Panc1 (cell line): ENCODE measurements around the gene GDI1. TPM values are rescaled to one million over a fixed set of nuclear protein-coding genes. Genes with fewer than 3 reads are reported as not detected.

ENCODE experiments used
- ATAC-seq: fragments of 200-7000 bp; cut with Tn5 transposase; 2 replicates; pipeline ENCODE4 v1.9.1; 2020; ENCODE audit warnings: mild to moderate bottlenecking, moderate library complexity
- BruUV-seq: library from RNA; stranded (reverse); fragments of 400-500 nt; replicated peaks from 2 replicates; lab custom pipeline; 2021; lab: Mats Ljungman, UMichigan
- CTCF ChIA-PET: fragments of 300-600 bp; sonication (Branson Sonifier 250); formaldehyde crosslinking; loops from one replicate; lab custom pipeline; 2022; ENCODE audit warnings: antibody characterized with exemption; lab: Charles Lee
- POLR2A ChIA-PET: fragments of 300-600 bp; sonication (Branson Sonifier 250); formaldehyde crosslinking; loops from one replicate; lab custom pipeline; 2022; ENCODE audit warnings: antibody characterized with exemption; lab: Charles Lee
- DNase-seq: peaks from one replicate; pipeline ENCODE4 v3.0.0-alpha.2; 2010; ENCODE audit warnings: low read depth, low spot score
- H3K27ac ChIP-seq: 2 replicates; pipeline ENCODE4 v1.5.1; 2011; ENCODE audit warnings: mild to moderate bottlenecking, low read length, inconsistent platforms
- H3K27me3 ChIP-seq: fragments of 200-500 bp; sonication (Bioruptor generic); 2 replicates; pipeline ENCODE4 v1.6.0; 2014; ENCODE audit warnings: low read length, inconsistent platforms; ENCODE audit not compliant: control insufficient read depth, insufficient read depth
- H3K36me3 ChIP-seq: fragments of 200-500 bp; sonication (Bioruptor generic); 2 replicates; pipeline ENCODE4 v1.5.1; 2014; ENCODE audit warnings: inconsistent platforms, mild to moderate bottlenecking, low read length, moderate library complexity; ENCODE audit not compliant: control insufficient read depth, insufficient read depth
- H3K4me1 ChIP-seq: 2 replicates; pipeline ENCODE4 v1.5.1; 2011; ENCODE audit warnings: inconsistent platforms, mild to moderate bottlenecking, low read length, moderate library complexity; ENCODE audit not compliant: control insufficient read depth, insufficient read depth
- H3K4me3 ChIP-seq, 2 experiments: 2 replicates each; pipeline ENCODE4 v1.5.1; 2011 to 2012; ENCODE audit warnings: low read depth in 2 of 2, low read length in 2 of 2, mild to moderate bottlenecking in 2 of 2, inconsistent platforms in 1 of 2, moderate library complexity in 1 of 2
- H3K9me3 ChIP-seq: fragments of 200-500 bp; sonication (Bioruptor generic); 2 replicates; pipeline ENCODE4 v1.5.1; 2014; ENCODE audit warnings: low read depth, mild to moderate bottlenecking, inconsistent platforms, low read length, moderate library complexity; ENCODE audit not compliant: control insufficient read depth, insufficient read depth
- CTCF ChIP-seq: fragments of 450-650 bp; IDR thresholded peaks from 2 replicates; pipeline ENCODE4 v1.5.1; 2017; ENCODE audit warnings: mild to moderate bottlenecking
- POLR2AphosphoS5 ChIP-seq: IDR thresholded peaks from 2 replicates; pipeline ENCODE4 v1.6.1; 2012; ENCODE audit warnings: mild to moderate bottlenecking, low read depth, low read length, moderate library complexity
- REST ChIP-seq, 2 experiments: IDR thresholded peaks; 2 replicates each; pipeline ENCODE4 v1.6.1; 2011 to 2012; ENCODE audit warnings: low read depth in 2 of 2, control low read depth in 1 of 2, low read length in 1 of 2, mild to moderate bottlenecking in 1 of 2, moderate library complexity in 1 of 2; ENCODE audit not compliant: insufficient read depth in 1 of 2
- SIN3A ChIP-seq: IDR thresholded peaks from 2 replicates; pipeline ENCODE4 v1.6.1; 2012; ENCODE audit warnings: low read depth, mild to moderate bottlenecking, low read length, moderate library complexity, borderline replicate concordance; ENCODE audit not compliant: insufficient read depth
- TCF7L2 ChIP-seq: IDR thresholded peaks from 2 replicates; pipeline ENCODE4 v1.6.1; 2011; ENCODE audit warnings: mild to moderate bottlenecking, low read depth, low read length, inconsistent platforms
- in situ Hi-C: cut with HindIII; loops from 2 replicates; pipeline ENCODE4 v1.10.0; 2016; ENCODE audit warnings: low sequenced_read_pairs, low pct_unique_long_range_greater_than_20kb
- intact Hi-C: fragments of 100-400 bp; cut with micrococcal nuclease; formaldehyde crosslinking; loops from one replicate; pipeline ENCODE4 v1.10.0; 2022; ENCODE audit not compliant: unreplicated experiment
- total RNA-seq: library from RNA; stranded (reverse); gene quantifications from one replicate; pipeline ENCODE4 v1.2.1, GENCODE V29; 2021; ENCODE audit not compliant: unreplicated experiment

The GDI1 gene
- total RNA-seq, 1 experiment from 2014 or later: 317 TPM

DNA sequence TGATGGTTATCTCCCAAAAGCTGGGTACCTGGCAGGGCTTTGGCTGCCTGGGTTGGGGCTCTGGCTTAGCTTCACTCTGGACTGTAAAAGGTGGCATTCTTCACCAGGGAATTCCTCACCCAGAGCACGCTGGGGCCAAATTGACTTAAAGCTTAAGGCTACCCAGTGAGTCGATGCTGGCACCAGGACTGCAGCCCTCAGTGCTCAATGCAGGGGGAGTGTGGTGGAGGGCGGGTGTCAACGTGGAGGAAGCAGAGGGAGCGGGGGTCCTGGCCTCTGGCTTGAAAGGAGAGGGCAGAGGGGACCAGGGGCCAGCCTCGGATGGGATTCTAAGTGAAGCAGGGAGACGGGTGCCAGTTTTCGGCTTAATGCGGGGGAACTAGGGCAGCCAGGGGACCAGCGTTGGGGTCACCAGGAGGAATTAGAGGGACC is 6.5 kb downstream of the GDI1 start:
- peaks cover 32% of the 10 kb centered on the region for H3K4me1 ChIP-seq
- intact Hi-C loops: no loop called here
- peak overlapping the region; percentile 39 to 62 for H3K4me3 ChIP-seq
- CTCF ChIA-PET: no interaction called here
- no TSS peak for BruUV-seq
- H3K36me3 ChIP-seq: no peaks in the 10 kb centered on the region
- ATAC-seq (peak; percentile 65), DNase-seq (no peak)
- H3K27ac ChIP-seq: peak overlapping the region; percentile 73
- POLR2A ChIA-PET: interaction anchor here (0.5 to 0.7 kb wide), 2 partner anchors 15 to 47 kb away, joined by 6 to 9 read pairs; partner anchors contain the start of gene SLC10A3
- in situ Hi-C loops: no loop called here
- no peaks in the 10 kb centered on the region for H3K9me3 ChIP-seq
- no peaks in the 10 kb centered on the region for H3K27me3 ChIP-seq
- TF ChIP-seq CTCF (no peak), REST (IDR thresholded peaks at IDR 0.05; ENCODE audit: insufficient read depth in 1 of 2, low read depth in 2 of 2, low read length in 1 of 2) (no peak), SIN3A (no peak), TCF7L2 (no peak), POLR2AphosphoS5 (peak; percentile 66)

GRCh38 chrX:154443992-154444754 is 7.2 kb downstream of the GDI1 start, which contains the start of gene FAM50A:
FAM50A (plus strand) TSS chrX:154444141; CDS start chrX:154444236, 95 bp downstream.
- Histone ChIP-seq H3K27ac (peak within 1 kb of the TSS; percentile 87), H3K9me3 (no peaks in the 10 kb centered on the region), H3K27me3 (no peaks in the 10 kb centered on the region), H3K4me1 (peaks cover 26% of the 10 kb centered on the region), H3K4me3 (peak within 1 kb of the TSS; percentile 84 to 86), H3K36me3 (peaks cover 2% of the 10 kb centered on the region; the same call in 1 of the 2 replicates)
- TF ChIP-seq POLR2AphosphoS5: no peak
- TF ChIP-seq CTCF: no peak
- no peak for TF ChIP-seq TCF7L2
- no peak for TF ChIP-seq SIN3A
- no peak for TF ChIP-seq REST (IDR thresholded peaks at IDR 0.05; ENCODE audit: insufficient read depth in 1 of 2, low read depth in 2 of 2, low read length in 1 of 2)
- intact Hi-C loops (no loop called here), in situ Hi-C loops (no loop called here)
- peak; percentile 93 for ATAC-seq
- POLR2A ChIA-PET: interaction anchor here (0.5 kb wide), 1 partner anchor 46 kb away, joined by 9 read pairs; the partner anchor contains the start of gene SLC10A3
- CTCF ChIA-PET: no interaction called here
- no peak for DNase-seq
- BruUV-seq: no TSS peak
